GM20431 (cell line): ENCODE measurements around the gene MAP1S.
"Not testable (repeated sequence)": the region's sequence is repeated elsewhere in the genome, so short reads cannot be mapped to it uniquely, and the experiment has no call there.

ENCODE experiments used
- in situ Hi-C: fragments of 300-500 bp; cut with MseI, MboI; formaldehyde crosslinking; loops from one replicate; pipeline ENCODE4 v1.15.0; 2020; ENCODE audit warnings: low sequenced_read_pairs; ENCODE audit not compliant: unreplicated experiment

The MAP1S gene

GRCh38 chr19:17755443-17755890, 36.2 kb downstream of the MAP1S start:
- in situ Hi-C loops: no loop called here

DNA sequence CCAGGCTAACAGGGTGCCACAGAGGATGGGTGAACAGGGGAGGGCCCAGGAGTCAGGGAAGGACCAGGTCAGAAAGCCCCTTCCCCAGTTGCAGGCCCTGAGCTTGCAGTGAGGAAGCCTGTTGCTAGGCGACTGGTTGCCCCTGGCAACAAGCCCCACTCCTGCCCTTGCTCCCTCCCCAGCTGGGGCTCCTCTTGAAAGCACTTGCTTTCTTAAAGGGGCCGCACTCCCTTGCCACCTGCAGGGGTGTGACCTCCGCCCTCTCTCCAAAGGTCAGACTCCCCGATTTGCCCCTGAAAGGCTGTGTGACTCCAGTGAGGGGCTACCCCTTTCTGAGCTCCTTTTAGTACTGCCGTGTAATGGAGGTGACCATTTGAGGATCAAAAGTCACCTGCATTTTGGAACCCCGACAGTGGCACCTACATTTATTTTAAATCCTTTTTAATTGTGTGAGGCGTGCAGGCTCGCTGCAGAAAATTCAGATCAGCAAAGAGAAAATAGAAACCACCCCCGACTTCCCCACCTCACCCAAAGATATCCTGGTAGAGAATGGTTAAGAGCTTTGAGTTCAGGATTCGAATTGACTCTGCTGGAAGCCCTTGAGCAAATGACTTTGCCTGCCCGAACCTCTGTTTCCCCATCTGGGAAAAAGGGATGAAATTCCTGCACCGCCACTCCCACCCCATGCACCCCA, 36.8 kb downstream of the MAP1S start:
- in situ Hi-C loops: no loop called here

- in situ Hi-C loops: no loop called here
Observed at GRCh38 chr19:17757125-17757524, 37.8 kb downstream of the MAP1S start.

DNA sequence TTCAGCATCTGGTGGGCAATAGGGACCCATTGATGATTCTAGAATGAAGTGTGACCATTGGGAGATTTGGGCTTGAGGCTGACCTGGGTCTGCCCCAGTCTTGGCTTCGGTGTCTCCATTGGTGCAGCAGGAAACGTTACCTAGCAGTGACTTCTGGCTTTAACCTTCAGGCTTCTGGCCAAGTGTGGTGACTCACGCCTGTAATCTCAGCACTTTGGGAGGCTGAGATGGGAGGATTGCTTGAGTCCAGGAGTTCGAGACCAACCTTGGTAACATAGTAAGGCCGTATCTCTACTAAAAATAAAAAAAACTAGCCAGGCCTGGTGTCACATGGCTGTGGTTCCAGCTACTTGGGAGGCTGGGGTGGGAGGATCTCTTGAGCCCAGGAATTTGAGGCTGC, 39.2 kb downstream of the MAP1S start:
- in situ Hi-C loops: no loop called here

GRCh38 chr19:17761148-17761547, 41.9 kb downstream of the MAP1S start:
- in situ Hi-C loops: no loop called here

DNA sequence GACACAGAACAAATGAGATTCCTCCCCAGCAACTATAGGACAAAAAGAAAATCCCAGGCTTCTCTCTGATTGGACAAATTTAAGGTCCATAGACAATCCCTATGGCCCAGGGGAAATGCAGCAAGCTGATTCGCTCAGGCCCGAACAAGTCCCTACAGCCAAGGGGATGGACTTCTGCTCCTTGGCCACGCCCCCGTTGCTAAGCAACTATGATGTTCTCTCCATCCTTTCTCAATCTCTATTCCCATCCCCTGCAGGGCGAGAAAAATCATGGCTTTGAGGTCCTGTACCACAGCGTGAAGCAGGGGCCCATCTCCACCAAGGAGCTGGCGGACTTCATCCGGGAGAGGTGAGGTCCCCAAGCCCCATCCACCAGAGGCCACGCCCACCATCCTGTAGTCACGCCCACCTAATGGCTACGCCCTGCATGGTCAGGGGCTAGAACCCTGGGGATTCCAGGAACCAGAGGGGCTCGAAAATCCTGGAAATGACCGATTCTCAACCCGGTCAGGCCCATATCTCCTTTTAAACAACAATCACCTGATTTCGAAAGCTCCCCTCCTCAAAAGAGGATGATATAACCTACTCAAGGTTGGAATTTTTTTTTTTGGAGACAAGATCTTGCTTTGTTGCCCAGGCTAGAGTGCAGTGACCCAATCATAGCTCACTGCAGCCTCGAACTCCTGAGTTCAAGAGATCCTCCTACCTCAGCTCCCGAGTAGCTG, 43.4 kb downstream of the MAP1S start:
- in situ Hi-C loops: no loop called here

- in situ Hi-C loops: no loop called here
Observed at GRCh38 chr19:17764348-17764747, 45.1 kb downstream of the MAP1S start.

DNA sequence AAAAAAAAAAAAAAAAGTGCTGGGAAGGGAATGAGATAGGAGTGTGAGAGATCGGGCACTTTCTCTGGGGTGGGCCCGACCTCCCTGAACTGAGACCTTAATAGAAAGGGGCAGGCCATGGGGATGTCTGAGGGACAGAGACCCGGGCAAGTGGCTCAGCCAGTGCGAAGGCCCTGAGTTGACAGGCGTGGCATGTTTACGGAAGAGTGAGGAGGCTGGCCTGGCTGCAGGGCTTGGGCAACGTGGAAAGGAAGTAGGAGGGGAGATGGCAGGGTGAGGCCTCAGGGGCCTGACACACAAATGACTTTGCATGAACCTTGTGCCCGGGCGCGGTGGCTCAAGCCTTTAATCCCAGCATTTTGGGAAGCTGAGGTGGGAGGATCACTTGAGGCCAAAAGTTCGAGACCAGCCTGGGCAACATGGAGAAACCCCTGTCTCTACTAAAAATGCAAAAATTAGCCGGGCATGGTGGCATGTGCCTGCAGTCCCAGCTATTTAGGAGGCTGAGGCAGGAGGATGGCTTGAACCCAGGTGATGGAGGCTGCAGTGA, 45.9 kb downstream of the MAP1S start:
- in situ Hi-C loops: no loop called here

DNA sequence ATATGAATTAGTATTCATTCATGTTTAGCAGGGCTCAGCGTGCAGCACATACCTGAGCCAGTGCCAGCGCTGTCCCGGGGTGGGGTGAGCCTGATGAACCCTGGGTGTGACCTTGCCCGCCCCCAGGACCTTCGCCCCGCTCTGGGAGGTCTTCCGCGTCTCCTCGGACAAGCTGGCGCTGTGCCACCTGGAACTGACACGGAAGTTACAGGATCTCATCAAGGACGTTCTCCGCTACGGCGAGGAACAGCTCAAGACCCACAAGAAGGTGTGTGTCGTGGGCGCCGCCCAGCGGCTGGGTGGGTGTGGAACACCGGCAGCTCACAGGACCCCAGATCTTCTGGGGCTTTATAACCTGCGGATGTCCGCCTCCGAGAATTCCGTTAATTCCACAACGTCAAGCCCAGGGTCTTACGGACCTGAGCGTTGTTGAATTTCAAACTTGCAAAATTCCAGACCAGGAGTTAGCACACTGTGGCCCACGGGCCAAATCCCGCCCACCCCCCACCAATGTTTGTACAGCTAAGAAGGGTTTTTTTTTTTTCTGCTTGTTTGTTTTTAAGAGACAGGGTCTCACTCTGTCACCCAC, 47.4 kb downstream of the MAP1S start:
- in situ Hi-C loops: no loop called here

GRCh38 chr19:17767559-17767958, 48.3 kb downstream of the MAP1S start:
- in situ Hi-C loops: no loop called here

DNA sequence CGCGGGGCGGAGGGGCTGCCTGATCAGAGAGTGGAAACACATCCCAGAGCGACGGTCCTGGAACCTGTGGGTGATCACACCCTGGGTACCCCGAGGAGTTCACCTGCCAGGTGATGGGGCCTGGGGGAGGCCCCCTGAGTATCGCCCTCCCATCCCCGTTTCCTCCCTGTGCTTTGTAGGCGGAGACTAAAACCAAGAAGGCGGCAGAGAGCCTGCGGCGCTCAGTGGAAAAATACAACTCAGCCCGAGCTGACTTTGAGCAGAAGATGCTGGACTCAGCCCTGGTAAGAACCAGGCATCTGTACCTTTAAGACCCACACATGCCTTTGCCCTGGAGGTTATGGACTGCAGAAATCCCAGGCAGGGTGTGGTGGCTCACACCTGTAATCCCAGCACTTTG, 51.3 kb downstream of the MAP1S start:
- in situ Hi-C loops: loop anchor here (5.0 kb wide), 1 partner anchor 63 kb away; no protein-coding TSS in a partner anchor

- in situ Hi-C loops: loop anchor here (5.0 kb wide), 1 partner anchor 65 kb away; no protein-coding TSS in a partner anchor
Observed at GRCh38 chr19:17772172-17772571, 52.9 kb downstream of the MAP1S start.

DNA sequence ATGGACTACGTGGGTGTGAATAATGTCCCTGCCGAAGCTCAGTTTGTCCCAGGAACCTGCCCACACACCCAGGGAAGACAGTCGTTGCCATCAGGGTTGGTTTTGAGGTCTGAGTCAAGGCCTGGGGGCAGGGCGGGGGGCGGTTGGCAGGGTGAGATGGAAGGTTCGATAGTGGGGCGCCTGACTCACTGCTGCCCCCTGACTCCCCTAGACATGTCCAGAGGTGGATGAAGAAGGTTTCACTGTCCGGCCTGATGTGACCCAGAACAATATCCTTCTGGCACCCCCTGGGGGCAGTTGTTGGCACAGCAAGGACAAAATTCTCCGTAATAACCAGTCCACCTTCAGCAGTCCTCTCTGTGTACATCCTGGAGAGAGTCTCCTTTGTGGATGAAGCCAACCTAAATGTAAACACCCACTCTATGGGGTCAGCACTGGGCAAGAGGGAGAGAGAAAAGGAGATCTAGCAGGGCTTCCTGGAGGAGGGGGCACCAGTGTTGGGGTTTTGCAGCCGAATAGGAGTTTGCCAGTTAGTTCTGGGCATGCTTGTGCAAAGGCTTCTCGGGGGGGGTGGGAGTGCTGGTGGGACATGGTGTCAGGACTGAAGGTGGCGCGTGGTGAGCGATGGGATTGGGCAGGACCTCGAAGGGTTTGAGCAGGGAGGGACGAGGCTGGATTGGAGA, 56.1 kb downstream of the MAP1S start:
- in situ Hi-C loops: no loop called here

- in situ Hi-C loops: no loop called here
Observed at GRCh38 chr19:17775991-17776803, 56.9 kb downstream of the MAP1S start.

DNA sequence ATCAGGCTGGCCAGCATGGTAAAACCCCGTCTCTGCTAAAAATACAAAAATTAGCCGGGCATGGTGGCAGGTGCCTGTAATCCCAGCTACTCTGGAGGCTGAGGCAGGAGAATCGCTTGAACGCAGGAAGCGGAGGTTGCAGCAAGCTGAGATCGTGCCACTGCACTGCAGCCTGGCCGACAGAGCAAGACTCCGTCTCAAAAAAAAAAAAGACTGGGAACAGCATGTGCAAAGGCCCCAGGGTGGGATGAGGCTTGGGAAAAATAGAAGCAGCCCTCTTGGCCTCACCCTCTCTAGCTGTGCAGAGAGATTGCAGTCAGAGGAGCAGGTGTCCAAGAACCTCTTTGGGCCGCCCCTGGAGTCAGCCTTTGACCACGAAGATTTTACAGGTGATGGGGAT, 58.6 kb downstream of the MAP1S start:
- in situ Hi-C loops: not testable (repeated sequence)

GRCh38 chr19:17778251-17778967, 59.1 kb downstream of the MAP1S start:
- in situ Hi-C loops: no loop called here

DNA sequence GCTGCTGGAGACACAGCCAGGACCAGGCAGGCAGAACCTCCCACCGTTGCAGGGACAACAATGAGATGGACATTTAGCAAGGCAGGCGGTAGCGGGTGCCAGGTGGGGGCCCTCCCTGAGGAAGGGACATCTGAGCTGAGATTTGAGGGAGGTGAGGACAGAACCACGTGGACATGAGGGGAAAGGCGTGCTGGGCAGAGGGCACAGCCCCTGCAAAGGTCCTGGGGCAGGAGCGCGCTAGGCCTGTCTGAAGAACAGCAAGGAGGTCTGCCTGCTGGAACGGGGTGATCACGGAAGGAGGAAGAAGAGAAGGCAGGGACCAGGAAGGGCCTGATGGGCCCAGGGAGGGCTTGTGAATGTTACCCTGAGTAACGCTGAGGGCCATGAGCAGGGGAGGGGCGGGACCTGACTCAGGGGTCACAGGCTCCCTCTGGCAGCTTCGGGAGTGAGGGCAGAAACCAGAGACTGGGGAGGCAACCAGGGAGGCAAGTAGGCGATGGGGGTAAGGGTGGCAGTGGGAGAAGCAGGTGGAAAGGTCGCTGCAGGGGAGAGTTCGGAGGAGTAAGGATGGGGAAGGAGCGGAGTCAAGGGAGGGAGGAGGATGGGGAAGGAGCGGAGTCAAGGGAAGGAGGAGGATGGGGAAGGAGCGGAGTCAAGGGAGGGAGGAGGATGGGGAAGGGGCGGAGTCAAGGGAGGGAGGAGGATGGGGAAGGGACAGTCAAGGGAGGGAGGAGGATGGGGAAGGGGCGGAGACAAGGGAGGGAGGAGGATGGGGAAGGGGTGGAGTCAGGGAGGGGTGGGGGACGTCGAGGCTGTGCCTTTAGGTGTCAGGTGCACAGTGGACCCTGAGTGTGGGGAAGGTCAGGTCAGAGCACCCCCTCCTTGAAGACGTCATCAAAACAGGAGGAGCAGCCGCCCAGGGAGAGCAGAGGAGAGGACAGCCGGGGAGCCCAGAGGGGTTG, 60.0 kb downstream of the MAP1S start:
- in situ Hi-C loops: no loop called here

- in situ Hi-C loops: no loop called here
Observed at GRCh38 chr19:17780781-17781180, 61.5 kb downstream of the MAP1S start.
